ENCODE data around the gene SYNGR1. TPM values are rescaled to one million over a fixed set of nuclear protein-coding genes. Genes with fewer than 3 reads are reported as not detected.

Gene SYNGR1, protein sequence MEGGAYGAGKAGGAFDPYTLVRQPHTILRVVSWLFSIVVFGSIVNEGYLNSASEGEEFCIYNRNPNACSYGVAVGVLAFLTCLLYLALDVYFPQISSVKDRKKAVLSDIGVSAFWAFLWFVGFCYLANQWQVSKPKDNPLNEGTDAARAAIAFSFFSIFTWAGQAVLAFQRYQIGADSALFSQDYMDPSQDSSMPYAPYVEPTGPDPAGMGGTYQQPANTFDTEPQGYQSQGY
- total RNA-seq, result 0.54 and 0.67 TPM in 2 replicates

DNA sequence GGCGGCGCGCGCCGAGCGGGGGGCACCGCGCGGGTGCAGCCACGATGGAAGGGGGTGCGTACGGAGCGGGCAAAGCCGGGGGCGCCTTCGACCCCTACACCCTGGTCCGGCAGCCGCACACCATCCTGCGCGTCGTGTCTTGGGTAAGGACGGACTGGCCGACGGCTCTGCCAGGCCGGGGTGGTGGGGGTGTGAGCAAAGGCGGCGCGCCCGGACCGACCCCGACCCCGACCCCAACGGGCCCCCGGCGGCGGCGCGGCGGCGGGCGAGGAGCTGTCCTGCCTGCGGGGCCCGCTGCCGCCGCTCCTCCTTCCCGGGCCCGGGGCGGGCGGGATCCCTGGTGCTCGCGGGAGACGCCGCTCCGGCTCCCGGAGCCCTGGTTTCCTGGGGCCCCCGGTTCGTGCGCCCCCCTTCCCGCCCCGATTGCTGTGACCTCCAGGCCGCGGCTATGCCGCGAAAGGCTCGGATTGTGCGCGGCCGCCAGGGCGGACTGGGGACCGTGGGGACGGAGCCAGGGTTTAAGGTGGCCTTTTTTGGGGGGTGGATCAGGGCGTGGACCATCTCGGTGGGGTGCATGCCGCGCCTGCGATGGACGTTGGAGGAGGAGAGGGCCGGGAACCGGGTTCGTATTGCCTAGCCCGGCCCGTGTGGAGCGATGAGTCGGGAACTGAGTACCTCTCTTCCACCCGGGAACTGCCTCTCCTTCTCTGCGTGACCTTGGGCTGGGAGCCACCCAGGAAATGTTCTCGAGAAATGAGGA, at the start of gene SYNGR1:
Gene SYNGR1 (plus strand): TSS at position 25 of the 760 bp plus-strand sequence. CDS start 20 bp downstream, at position 45.

DNA sequence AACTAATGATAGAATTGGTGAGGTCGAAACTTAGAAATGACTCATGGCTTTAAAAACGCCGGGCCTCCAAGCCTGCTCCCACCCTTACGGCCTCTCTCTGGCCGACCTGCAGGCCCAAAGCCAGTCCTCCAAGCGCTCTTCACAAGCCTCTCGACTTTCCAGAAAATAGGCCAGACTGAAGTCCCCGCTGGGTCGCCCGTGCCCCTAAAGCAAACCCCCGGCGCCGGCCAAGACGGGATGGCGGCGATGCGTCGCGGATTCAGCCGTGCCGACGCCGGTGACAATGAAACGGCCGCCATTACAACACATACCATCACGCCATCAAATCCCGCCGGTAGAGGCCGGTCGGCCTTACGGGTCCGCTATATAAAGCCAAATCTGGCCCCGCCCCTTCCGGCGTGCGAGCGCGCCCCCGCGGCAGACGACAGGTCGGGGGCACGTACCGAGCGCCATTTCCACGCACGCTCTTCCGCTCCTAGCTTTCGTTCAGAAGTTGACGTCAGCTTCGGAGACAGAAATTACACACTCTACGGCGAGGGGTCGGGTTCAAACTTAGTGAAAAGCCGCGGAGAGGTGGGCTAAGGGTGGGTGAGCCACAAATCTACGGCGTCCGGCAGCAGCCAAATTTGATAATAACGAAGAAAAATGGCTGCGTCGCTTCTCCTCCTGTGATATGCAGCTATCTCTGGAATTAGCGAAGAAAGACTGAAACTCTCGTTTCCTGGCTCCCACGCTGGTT, 30.3 kb upstream of the SYNGR1 start, which contains the start of gene RPL3:
Gene RPL3 (minus strand): TSS at position 340 of the 739 bp plus-strand sequence. CDS start 26 bp downstream, at position 314.

Other genes with a start within 250 kb of the SYNGR1 start
- gene CBX7, start 197.3 kb upstream of the SYNGR1 start, total RNA-seq, result 1.6 and 2.1 TPM in 2 replicates
- 172 and 190 TPM in 2 replicates for gene PDGFB, start 105.0 kb upstream of the SYNGR1 start, total RNA-seq
- 1,508 and 1,636 TPM in 2 replicates for gene RPL3, start 30.4 kb upstream of the SYNGR1 start, total RNA-seq
- gene TAB1, start 49.8 kb downstream of the SYNGR1 start, total RNA-seq, result 14.8 and 22.2 TPM in 2 replicates
- not detected in 2 replicates for gene MGAT3, start 107.0 kb downstream of the SYNGR1 start, total RNA-seq
- 24.2 and 27.4 TPM in 2 replicates for gene MIEF1, start 152.3 kb downstream of the SYNGR1 start, total RNA-seq
- 241 and 253 TPM in 2 replicates for gene ATF4, start 170.6 kb downstream of the SYNGR1 start, total RNA-seq
- gene RPS19BP1, start 182.8 kb downstream of the SYNGR1 start, total RNA-seq, result 119 and 134 TPM in 2 replicates
- not detected in 2 replicates for gene CACNA1I, start 220.8 kb downstream of the SYNGR1 start, total RNA-seq